ENCODE measurements around the gene SUOX.
A peak's percentile ranks its signal among the peaks of the same experiment; 100 is the strongest.

Gene SUOX

DNA sequence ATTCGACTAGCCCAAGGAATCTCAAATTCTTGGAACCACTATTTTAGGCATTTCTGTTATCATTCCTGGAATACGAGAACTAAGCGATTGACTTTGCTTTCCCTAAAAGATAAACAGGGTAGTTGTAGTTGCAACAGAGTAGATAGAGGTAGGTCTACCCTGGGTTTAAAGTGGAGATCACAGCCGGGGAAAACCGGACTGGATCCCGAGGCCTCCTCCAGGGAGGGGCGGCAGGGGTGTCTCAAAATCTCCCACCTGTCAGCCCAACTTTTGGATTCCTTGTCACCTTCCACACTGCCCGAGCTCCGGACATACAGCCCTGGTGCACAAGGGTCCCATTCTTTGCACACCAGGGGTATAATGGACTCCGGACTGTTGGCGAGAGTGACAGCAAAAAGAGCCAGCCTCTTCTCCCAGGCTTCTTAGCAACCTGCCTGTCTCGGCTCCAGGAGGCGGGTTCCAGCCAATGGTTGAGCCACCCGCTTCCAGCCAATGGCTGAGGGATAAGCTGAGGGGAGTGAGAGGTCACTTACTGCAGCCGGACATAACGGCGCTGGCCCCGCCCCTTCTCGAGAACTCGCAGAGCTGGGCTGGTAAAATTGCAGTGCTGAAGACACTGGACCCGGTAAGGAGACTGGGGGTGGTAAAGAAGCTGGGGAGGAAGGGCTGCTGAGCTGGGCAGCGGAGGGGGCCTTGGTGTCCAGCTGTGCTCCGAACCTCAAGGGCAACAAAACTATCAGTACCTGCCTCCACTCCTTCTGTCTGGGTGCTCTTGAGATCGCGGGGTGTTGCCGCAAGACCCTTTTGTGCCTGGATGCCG lies at the start of gene SUOX:
Gene SUOX, plus strand, starts transcription at position 562 of the 820 bp plus-strand sequence. CDS start 4,946 bp downstream, outside the sequence.
- peak within 1 kb of the TSS; percentile 98 to 99 for H3K4me3 ChIP-seq (ENCODE audit: low read length in 2 of 2)
- peak within 1 kb of the TSS; percentile 89 to 93 for H3K9ac ChIP-seq (ENCODE audit: low read length in 2 of 2)
- peaks cover 13% of the 10 kb centered on the region for H3K4me1 ChIP-seq (ENCODE audit: control insufficient read depth, insufficient read depth, low read length)
- H3K9me3 ChIP-seq (ENCODE audit: control insufficient read depth in 2 of 2, low read length in 2 of 2), result no peaks in the 10 kb centered on the region
- H3K27me3 ChIP-seq (ENCODE audit: control insufficient read depth in 1 of 2, insufficient read depth in 2 of 2, low read length in 2 of 2), result no peaks in the 10 kb centered on the region
- peaks cover 22 to 24% of the 10 kb centered on the region in 2 donors for H3K36me3 ChIP-seq (ENCODE audit: control insufficient read depth in 2 of 2, insufficient read depth in 2 of 2, low read length in 2 of 2)
- H3K27ac ChIP-seq (ENCODE audit: low read length), result peak within 1 kb of the TSS; percentile 81

- H3K4me1 ChIP-seq (ENCODE audit: control insufficient read depth, insufficient read depth, low read length), result no peaks in the 10 kb centered on the region
- no peaks in the 10 kb centered on the region for H3K27me3 ChIP-seq (ENCODE audit: control insufficient read depth in 1 of 2, insufficient read depth in 2 of 2, low read length in 2 of 2)
- H3K27ac ChIP-seq (ENCODE audit: low read length), result no peak overlapping the region
- no peak overlapping the region for H3K4me3 ChIP-seq (ENCODE audit: low read length in 2 of 2)
- H3K9ac ChIP-seq (ENCODE audit: low read length in 2 of 2), result no peak overlapping the region
- no peaks in the 10 kb centered on the region for H3K9me3 ChIP-seq (ENCODE audit: control insufficient read depth in 2 of 2, low read length in 2 of 2)
- H3K36me3 ChIP-seq (ENCODE audit: control insufficient read depth in 2 of 2, insufficient read depth in 2 of 2, low read length in 2 of 2), result peaks cover 19 to 21% of the 10 kb centered on the region in 2 donors
Observed at GRCh38 chr12:55955344-55955743, 41.7 kb upstream of the SUOX start.

DNA sequence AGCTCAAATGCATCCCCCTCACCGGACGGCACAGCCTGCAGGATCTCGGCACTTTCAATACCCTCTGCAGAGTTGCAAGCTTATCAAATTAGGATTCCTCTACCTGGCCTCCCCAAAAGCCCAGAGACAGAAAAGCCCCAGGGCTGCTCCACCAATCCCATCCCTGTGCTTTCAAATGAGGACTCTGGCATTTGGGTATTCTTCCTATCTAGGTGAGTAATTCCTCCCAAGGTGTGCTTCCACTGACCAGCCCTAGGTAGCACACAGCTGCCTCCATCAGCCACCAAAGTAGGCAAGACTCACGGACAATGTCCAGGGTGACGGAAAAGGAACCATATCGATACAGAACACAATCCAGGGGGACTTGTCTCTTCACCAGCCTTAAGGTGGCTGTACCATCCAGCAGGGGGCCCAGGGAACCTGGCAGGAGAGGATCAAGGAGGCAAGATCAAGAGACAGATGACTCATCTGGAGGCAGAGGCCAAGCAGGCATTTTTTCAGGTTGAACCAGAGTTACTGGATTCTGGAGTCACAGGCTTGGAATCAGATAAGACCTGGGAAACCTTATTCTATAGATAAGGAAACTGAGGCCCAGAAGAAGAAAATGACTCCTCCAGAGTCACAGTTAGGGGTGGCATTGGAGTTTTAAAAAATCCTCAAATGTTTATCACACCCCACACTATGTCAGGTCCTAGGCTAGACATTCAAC lies 41.1 kb upstream of the SUOX start:
- H3K27me3 ChIP-seq (ENCODE audit: control insufficient read depth in 1 of 2, insufficient read depth in 2 of 2, low read length in 2 of 2), result no peaks in the 10 kb centered on the region
- H3K4me3 ChIP-seq (ENCODE audit: low read length in 2 of 2), result no peak overlapping the region
- no peak overlapping the region for H3K9ac ChIP-seq (ENCODE audit: low read length in 2 of 2)
- peaks cover 19 to 21% of the 10 kb centered on the region in 2 donors for H3K36me3 ChIP-seq (ENCODE audit: control insufficient read depth in 2 of 2, insufficient read depth in 2 of 2, low read length in 2 of 2)
- no peaks in the 10 kb centered on the region for H3K9me3 ChIP-seq (ENCODE audit: control insufficient read depth in 2 of 2, low read length in 2 of 2)
- no peak overlapping the region for H3K27ac ChIP-seq (ENCODE audit: low read length)
- no peaks in the 10 kb centered on the region for H3K4me1 ChIP-seq (ENCODE audit: control insufficient read depth, insufficient read depth, low read length)

DNA sequence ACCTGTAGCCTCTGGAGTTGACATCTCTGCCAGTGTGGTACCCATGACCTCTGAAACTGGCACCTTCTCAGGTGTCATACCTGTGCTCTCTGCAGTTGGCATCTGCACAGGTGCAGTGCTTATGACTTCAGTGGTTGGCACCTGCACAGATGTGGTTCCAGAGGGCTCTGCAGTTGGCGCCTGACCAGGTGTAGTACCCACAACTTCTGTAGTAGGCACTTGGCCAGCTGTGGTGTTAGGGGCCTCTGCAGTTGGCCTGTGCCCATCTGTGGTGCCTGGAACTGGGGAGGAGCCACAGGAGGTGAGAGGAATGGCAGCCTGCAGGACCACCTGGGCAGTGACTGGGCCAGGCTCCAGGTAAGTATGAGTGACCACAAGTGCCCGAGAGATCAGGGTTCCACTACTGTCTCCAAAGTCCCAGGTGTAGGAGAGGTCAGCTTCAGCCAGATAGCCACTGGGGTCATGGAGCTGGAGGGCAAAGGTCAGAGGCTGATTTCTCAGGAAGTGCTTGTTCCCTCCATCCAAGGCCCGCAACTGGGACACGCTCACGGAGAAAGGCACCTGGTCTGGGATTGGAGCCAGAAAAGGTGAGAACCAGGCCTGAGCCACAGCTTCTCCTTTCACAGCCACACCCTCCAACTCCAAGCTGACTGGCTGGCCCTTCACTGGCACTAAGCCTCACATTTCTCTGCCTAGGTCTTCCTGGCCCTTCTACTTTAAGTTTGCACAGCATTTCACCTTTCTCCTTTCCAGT lies 39.8 kb upstream of the SUOX start:
- H3K4me1 ChIP-seq (ENCODE audit: control insufficient read depth, insufficient read depth, low read length), result no peaks in the 10 kb centered on the region
- no peak overlapping the region for H3K27ac ChIP-seq (ENCODE audit: low read length)
- no peaks in the 10 kb centered on the region for H3K9me3 ChIP-seq (ENCODE audit: control insufficient read depth in 2 of 2, low read length in 2 of 2)
- H3K9ac ChIP-seq (ENCODE audit: low read length in 2 of 2), result no peak overlapping the region
- H3K27me3 ChIP-seq (ENCODE audit: control insufficient read depth in 1 of 2, insufficient read depth in 2 of 2, low read length in 2 of 2), result no peaks in the 10 kb centered on the region
- H3K36me3 ChIP-seq (ENCODE audit: control insufficient read depth in 2 of 2, insufficient read depth in 2 of 2, low read length in 2 of 2), result peaks cover 7 to 18% of the 10 kb centered on the region in 2 donors
- H3K4me3 ChIP-seq (ENCODE audit: low read length in 2 of 2), result no peak overlapping the region

DNA sequence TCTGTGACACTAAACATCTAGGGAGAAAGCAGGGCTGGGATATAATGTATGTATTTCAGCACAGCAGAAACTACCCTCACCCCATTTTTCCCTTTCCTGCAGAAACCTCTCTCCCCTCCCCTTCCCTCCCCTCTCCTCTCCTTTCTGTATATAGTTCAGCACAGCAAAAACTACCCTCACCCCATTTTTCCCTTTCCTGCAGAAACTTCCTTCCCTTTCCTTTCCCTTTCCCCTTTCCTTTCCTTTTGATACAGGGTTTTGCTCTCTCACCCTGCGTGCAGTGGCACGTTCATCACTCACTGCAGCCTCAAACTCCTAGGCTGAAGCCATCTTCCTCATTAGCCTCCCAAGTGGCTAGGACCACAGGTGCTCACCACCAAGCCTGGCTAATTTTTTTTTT lies 33.3 kb upstream of the SUOX start:
- no peaks in the 10 kb centered on the region for H3K9me3 ChIP-seq (ENCODE audit: control insufficient read depth in 2 of 2, low read length in 2 of 2)
- peaks cover 18% of the 10 kb centered on the region for H3K4me1 ChIP-seq (ENCODE audit: control insufficient read depth, insufficient read depth, low read length)
- no peaks in the 10 kb centered on the region for H3K36me3 ChIP-seq (ENCODE audit: control insufficient read depth in 2 of 2, insufficient read depth in 2 of 2, low read length in 2 of 2)

GRCh38 chr12:55965240-55965639 lies 31.8 kb upstream of the SUOX start:
- Histone ChIP-seq H3K36me3 (ENCODE audit: control insufficient read depth in 2 of 2, insufficient read depth in 2 of 2, low read length in 2 of 2) (no peaks in the 10 kb centered on the region), H3K9ac (ENCODE audit: low read length in 2 of 2) (peak overlapping the region in 1 of 2 donors; percentile 21), H3K9me3 (ENCODE audit: control insufficient read depth in 2 of 2, low read length in 2 of 2) (no peaks in the 10 kb centered on the region), H3K4me1 (ENCODE audit: control insufficient read depth, insufficient read depth, low read length) (peaks cover 18% of the 10 kb centered on the region), H3K27ac (ENCODE audit: low read length) (no peak overlapping the region), H3K27me3 (ENCODE audit: control insufficient read depth in 1 of 2, insufficient read depth in 2 of 2, low read length in 2 of 2) (no peaks in the 10 kb centered on the region), H3K4me3 (ENCODE audit: low read length in 2 of 2) (no peak overlapping the region)

More for the DNA sequence above, 33.3 kb upstream of the SUOX start:
- no peak overlapping the region for H3K4me3 ChIP-seq (ENCODE audit: low read length in 2 of 2)
- H3K27ac ChIP-seq (ENCODE audit: low read length), result no peak overlapping the region
- H3K9ac ChIP-seq (ENCODE audit: low read length in 2 of 2), result no peak overlapping the region
- H3K27me3 ChIP-seq (ENCODE audit: control insufficient read depth in 1 of 2, insufficient read depth in 2 of 2, low read length in 2 of 2), result no peaks in the 10 kb centered on the region

- H3K9ac ChIP-seq (ENCODE audit: low read length in 2 of 2), result peak within 1 kb of the TSS; percentile 83 to 92
- H3K27ac ChIP-seq (ENCODE audit: low read length), result peak within 1 kb of the TSS; percentile 64
- H3K36me3 ChIP-seq (ENCODE audit: control insufficient read depth in 2 of 2, insufficient read depth in 2 of 2, low read length in 2 of 2), result no peaks in the 10 kb centered on the region
- H3K4me3 ChIP-seq (ENCODE audit: low read length in 2 of 2), result peak within 1 kb of the TSS; percentile 90 to 96
- no peaks in the 10 kb centered on the region for H3K27me3 ChIP-seq (ENCODE audit: control insufficient read depth in 1 of 2, insufficient read depth in 2 of 2, low read length in 2 of 2)
- peaks cover 18% of the 10 kb centered on the region for H3K4me1 ChIP-seq (ENCODE audit: control insufficient read depth, insufficient read depth, low read length)
- no peaks in the 10 kb centered on the region for H3K9me3 ChIP-seq (ENCODE audit: control insufficient read depth in 2 of 2, low read length in 2 of 2)
Observed at GRCh38 chr12:55965941-55966407, 31.1 kb upstream of the SUOX start, which contains the start of gene PMEL. Gene PMEL, minus strand, starts transcription at chr12:55966042. Its CDS starts 31 bp downstream, at chr12:55966011.

- Histone ChIP-seq H3K4me3 (ENCODE audit: low read length in 2 of 2) (peak within 1 kb of the TSS; percentile 90 to 96), H3K27ac (ENCODE audit: low read length) (peak within 1 kb of the TSS; percentile 64), H3K4me1 (ENCODE audit: control insufficient read depth, insufficient read depth, low read length) (peaks cover 18% of the 10 kb centered on the region), H3K27me3 (ENCODE audit: control insufficient read depth in 1 of 2, insufficient read depth in 2 of 2, low read length in 2 of 2) (no peaks in the 10 kb centered on the region), H3K36me3 (ENCODE audit: control insufficient read depth in 2 of 2, insufficient read depth in 2 of 2, low read length in 2 of 2) (peaks cover 0 to 2% of the 10 kb centered on the region in 2 donors), H3K9me3 (ENCODE audit: control insufficient read depth in 2 of 2, low read length in 2 of 2) (no peaks in the 10 kb centered on the region), H3K9ac (ENCODE audit: low read length in 2 of 2) (peak within 1 kb of the TSS; percentile 83 to 92)
Observed at GRCh38 chr12:55966408-55967281, 30.4 kb upstream of the SUOX start, which contains the start of gene CDK2. Gene CDK2, plus strand, starts transcription at chr12:55966830. Its CDS starts 179 bp downstream, at chr12:55967009.

GRCh38 chr12:55969356-55969755 lies 27.7 kb upstream of the SUOX start:
- peaks cover 0 to 2% of the 10 kb centered on the region in 2 donors for H3K36me3 ChIP-seq (ENCODE audit: control insufficient read depth in 2 of 2, insufficient read depth in 2 of 2, low read length in 2 of 2)
- no peaks in the 10 kb centered on the region for H3K9me3 ChIP-seq (ENCODE audit: control insufficient read depth in 2 of 2, low read length in 2 of 2)
- H3K4me3 ChIP-seq (ENCODE audit: low read length in 2 of 2), result no peak overlapping the region
- H3K4me1 ChIP-seq (ENCODE audit: control insufficient read depth, insufficient read depth, low read length), result peaks cover 18% of the 10 kb centered on the region
- H3K9ac ChIP-seq (ENCODE audit: low read length in 2 of 2), result no peak overlapping the region
- no peaks in the 10 kb centered on the region for H3K27me3 ChIP-seq (ENCODE audit: control insufficient read depth in 1 of 2, insufficient read depth in 2 of 2, low read length in 2 of 2)
- H3K27ac ChIP-seq (ENCODE audit: low read length), result no peak overlapping the region
